ENCODE results near the gene COL5A1. TPM values are rescaled to one million over a fixed set of nuclear protein-coding genes. Genes with fewer than 3 reads are reported as not detected.
A peak's percentile ranks its signal among the peaks of the same experiment; 100 is the strongest.

COL5A1 gene
- total RNA-seq, 5 donors from 2014 or later (not counting 1 experiment from before 2014, with no cell fraction given): 0.18 to 2.3 (median 1.7) TPM

DNA sequence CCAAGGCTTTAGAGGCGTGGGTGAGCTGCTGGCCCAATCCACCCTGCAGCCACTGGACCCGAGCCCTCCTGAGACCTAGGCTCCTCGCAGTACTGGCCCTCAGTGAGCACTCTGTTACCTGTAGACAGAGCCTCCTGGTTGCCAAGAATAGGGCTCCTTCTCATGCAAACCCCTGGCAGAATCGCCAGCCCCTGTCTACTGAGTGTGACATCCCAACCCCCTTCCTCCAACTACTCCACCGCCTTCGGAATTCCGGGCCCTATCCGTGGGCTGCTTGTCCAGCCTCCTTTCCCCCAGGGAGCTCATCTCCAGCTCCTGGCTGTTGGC, 23.8 kb upstream of the COL5A1 start:
- H3K27me3 ChIP-seq (replicated peaks in 1 of 2; ENCODE audit: control insufficient read depth in 2 of 2, extremely low read depth in 1 of 2, insufficient read depth in 2 of 2, low read length in 1 of 2): peaks cover 0 to 31% of the 10 kb centered on the region in 2 experiments
- Mint-ChIP-seq H3K27ac (no peak overlapping the region), H3K36me3 (no peaks in the 10 kb centered on the region), H3K4me3 (no peak overlapping the region), H3K4me1 (no peaks in the 10 kb centered on the region), H3K9me3 (peaks cover 0 to 12% (median 5%) of the 10 kb centered on the region in 3 donors), H3K27me3 (peaks cover 0 to 15% of the 10 kb centered on the region in 2 donors)
- H3K4me3 ChIP-seq (ENCODE audit: control insufficient read depth in 1 of 2, extremely low read depth in 1 of 2, low read length in 1 of 2): no peak overlapping the region
- H3K9me3 ChIP-seq: no peaks in the 10 kb centered on the region
- WGBS (ENCODE audit: insufficient coverage): 87% methylated on average over 8 of the region's 8 CpGs
- ChIA-PET CTCF (no interaction called here), POLR2A (no interaction called here)
- DNase-seq: peak in 1 of 35 experiments; percentile 7
- H3K36me3 ChIP-seq (ENCODE audit: control insufficient read depth in 2 of 2, extremely low read depth in 1 of 2, insufficient read depth in 1 of 2, low read length in 1 of 2): no peaks in the 10 kb centered on the region
- ATAC-seq (replicated peaks in 1 of 4): no peak
- no peak overlapping the region for H3K27ac ChIP-seq (ENCODE audit: low read length)
- H3K4me1 ChIP-seq (ENCODE audit: control insufficient read depth in 1 of 2, extremely low read depth in 1 of 2, insufficient read depth in 2 of 2, low read length in 2 of 2): no peaks in the 10 kb centered on the region

DNA sequence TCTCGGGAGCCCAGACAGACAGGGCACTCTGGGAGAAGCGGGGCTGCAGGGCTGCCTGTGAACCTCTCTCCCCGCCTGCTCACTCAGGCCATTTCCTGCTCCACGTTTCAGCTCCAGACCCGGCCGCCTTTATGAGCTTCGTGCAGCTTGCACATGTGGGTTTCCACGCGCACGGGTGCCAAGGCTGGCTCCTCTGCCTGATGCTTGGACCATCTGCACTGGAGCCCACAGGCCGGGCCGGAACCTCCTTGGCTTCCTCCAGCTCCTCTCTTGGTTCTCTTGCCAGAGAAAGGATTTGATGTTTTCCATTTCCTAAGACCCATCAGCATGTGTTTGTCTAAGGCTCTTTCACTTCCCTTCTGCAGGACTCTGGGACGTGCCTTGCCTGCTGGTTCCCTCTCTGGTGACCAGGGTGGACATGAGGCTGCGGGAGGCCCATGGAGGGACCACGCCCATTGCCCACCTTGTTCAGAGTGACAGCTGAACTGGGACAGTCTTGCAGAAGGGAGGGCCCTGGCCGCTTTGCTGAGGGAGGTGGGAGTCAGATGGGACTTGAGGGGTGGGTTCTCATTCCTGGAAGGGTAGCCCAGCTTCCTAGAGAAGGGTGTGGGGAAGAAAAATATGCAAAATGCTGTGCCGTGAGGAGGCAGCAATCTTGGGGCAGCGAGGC, 23.3 kb upstream of the COL5A1 start:
- Mint-ChIP-seq H3K36me3 (no peaks in the 10 kb centered on the region), H3K27me3 (peaks cover 0 to 17% of the 10 kb centered on the region in 2 donors), H3K4me3 (no peak overlapping the region), H3K4me1 (no peaks in the 10 kb centered on the region), H3K27ac (no peak overlapping the region), H3K9me3 (peaks cover 0 to 7% (median 3%) of the 10 kb centered on the region in 3 donors)
- Histone ChIP-seq H3K27me3 (replicated peaks in 1 of 2; ENCODE audit: control insufficient read depth in 2 of 2, extremely low read depth in 1 of 2, insufficient read depth in 2 of 2, low read length in 1 of 2) (peaks cover 0 to 36% of the 10 kb centered on the region in 2 experiments), H3K4me1 (ENCODE audit: control insufficient read depth in 1 of 2, extremely low read depth in 1 of 2, insufficient read depth in 2 of 2, low read length in 2 of 2) (no peaks in the 10 kb centered on the region), H3K9me3 (no peaks in the 10 kb centered on the region), H3K36me3 (ENCODE audit: control insufficient read depth in 2 of 2, extremely low read depth in 1 of 2, insufficient read depth in 1 of 2, low read length in 1 of 2) (no peaks in the 10 kb centered on the region), H3K4me3 (ENCODE audit: control insufficient read depth in 1 of 2, extremely low read depth in 1 of 2, low read length in 1 of 2) (no peak overlapping the region), H3K27ac (ENCODE audit: low read length) (no peak overlapping the region)
- ChIA-PET CTCF (no interaction called here), POLR2A (no interaction called here)
- DNase-seq (peak in 1 of 35 experiments; percentile 11), ATAC-seq (replicated peaks in 1 of 4) (no peak)
- WGBS (ENCODE audit: insufficient coverage): 73% methylated on average over 17 of the region's 18 CpGs

DNA sequence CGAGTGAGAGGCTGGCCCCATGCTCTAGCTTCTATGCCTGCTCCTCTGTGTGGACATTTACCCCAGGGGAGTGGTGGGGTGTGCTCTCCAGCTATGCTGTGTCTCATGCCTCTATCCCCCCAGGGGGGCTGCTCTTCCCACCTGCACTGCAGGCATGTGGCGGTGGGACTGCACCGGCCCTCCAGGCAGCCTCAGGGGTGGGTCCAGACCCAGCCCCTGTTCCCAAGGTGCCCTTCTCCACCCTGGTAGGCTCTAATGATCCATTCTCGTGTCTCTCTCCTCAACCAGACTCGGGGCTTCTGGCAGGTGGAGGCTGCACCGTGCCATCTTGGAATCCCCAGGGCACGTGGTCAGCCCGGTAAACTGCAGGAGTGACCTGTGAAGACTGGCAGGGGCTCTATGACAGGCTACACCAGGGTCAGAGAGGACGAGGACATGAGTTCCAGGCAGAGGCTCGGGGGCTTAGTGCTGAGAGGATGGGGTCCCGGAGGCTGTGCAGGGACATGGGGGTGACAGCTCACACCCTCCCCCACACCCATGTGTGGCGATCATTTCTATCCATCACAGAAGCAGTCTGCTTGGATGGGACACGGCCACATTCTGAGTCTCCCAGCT, 22.7 kb upstream of the COL5A1 start:
- no peaks in the 10 kb centered on the region for H3K4me1 Mint-ChIP-seq
- H3K36me3 Mint-ChIP-seq: no peaks in the 10 kb centered on the region
- WGBS (ENCODE audit: insufficient coverage): 89% methylated on average over 6 of the region's 13 CpGs
- CTCF ChIA-PET: no interaction called here
- no peak for DNase-seq
- no peaks in the 10 kb centered on the region for H3K9me3 ChIP-seq
- peaks cover 0 to 4% (median 2%) of the 10 kb centered on the region in 3 donors for H3K9me3 Mint-ChIP-seq
- POLR2A ChIA-PET: no interaction called here
- no peak overlapping the region for H3K4me3 ChIP-seq (ENCODE audit: control insufficient read depth in 1 of 2, extremely low read depth in 1 of 2, low read length in 1 of 2)
- H3K27ac Mint-ChIP-seq: no peak overlapping the region
- no peak for ATAC-seq (replicated peaks in 1 of 4)
- H3K36me3 ChIP-seq (ENCODE audit: control insufficient read depth in 2 of 2, extremely low read depth in 1 of 2, insufficient read depth in 1 of 2, low read length in 1 of 2): no peaks in the 10 kb centered on the region
- peaks cover 0 to 17% of the 10 kb centered on the region in 2 donors for H3K27me3 Mint-ChIP-seq
- no peaks in the 10 kb centered on the region for H3K4me1 ChIP-seq (ENCODE audit: control insufficient read depth in 1 of 2, extremely low read depth in 1 of 2, insufficient read depth in 2 of 2, low read length in 2 of 2)
- H3K27ac ChIP-seq (ENCODE audit: low read length): no peak overlapping the region
- no peak overlapping the region for H3K4me3 Mint-ChIP-seq
- peaks cover 0 to 39% of the 10 kb centered on the region in 2 experiments for H3K27me3 ChIP-seq (replicated peaks in 1 of 2; ENCODE audit: control insufficient read depth in 2 of 2, extremely low read depth in 1 of 2, insufficient read depth in 2 of 2, low read length in 1 of 2)

GRCh38 chr9:134619448-134619982, 22.1 kb upstream of the COL5A1 start:
- no peaks in the 10 kb centered on the region for H3K36me3 Mint-ChIP-seq
- DNase-seq: no peak

DNA sequence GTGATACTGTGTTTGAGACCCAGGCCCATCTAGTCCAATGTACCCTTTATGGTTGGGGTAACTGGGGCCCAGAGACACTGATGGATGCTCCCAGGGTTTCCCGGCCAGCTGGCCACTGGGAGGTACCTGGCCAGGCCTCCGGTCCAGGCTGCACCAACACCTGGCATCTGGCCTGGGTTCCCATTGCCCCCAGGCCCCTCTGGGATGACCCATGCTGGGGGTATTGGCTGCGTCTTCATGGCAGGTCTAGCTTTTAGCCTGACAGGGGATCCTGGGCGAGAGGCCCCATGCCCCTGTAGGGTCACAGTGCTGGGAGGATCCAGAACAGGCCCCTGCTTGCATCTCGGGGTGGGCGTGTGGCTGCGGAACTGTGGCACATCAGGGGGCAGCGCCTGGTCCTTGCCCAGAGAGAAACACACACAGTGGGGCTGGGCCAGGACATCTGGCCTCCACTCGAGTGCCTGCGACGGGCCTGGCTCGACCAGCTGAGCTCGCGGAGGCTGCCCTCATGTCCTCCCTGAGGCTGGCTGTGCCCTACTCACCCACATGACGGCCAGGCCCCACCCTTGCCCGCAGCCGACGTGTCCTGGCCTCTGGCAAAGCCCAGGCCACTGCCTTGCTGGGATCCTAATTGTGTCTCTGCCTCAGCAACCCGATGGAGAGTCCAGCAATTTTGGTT, 21.5 kb upstream of the COL5A1 start:
- Mint-ChIP-seq H3K9me3 (no peaks in the 10 kb centered on the region), H3K27me3 (peaks cover 0 to 17% of the 10 kb centered on the region in 2 donors), H3K36me3 (no peaks in the 10 kb centered on the region), H3K27ac (no peak overlapping the region), H3K4me3 (no peak overlapping the region), H3K4me1 (no peaks in the 10 kb centered on the region)
- H3K27me3 ChIP-seq (replicated peaks in 1 of 2; ENCODE audit: control insufficient read depth in 2 of 2, extremely low read depth in 1 of 2, insufficient read depth in 2 of 2, low read length in 1 of 2): peaks cover 0 to 42% of the 10 kb centered on the region in 2 experiments
- ChIA-PET CTCF (no interaction called here), POLR2A (no interaction called here)
- DNase-seq: peak in 1 of 35 experiments; percentile 9
- no peaks in the 10 kb centered on the region for H3K36me3 ChIP-seq (ENCODE audit: control insufficient read depth in 2 of 2, extremely low read depth in 1 of 2, insufficient read depth in 1 of 2, low read length in 1 of 2)
- H3K9me3 ChIP-seq: no peaks in the 10 kb centered on the region
- no peak overlapping the region for H3K27ac ChIP-seq (ENCODE audit: low read length)
- no peaks in the 10 kb centered on the region for H3K4me1 ChIP-seq (ENCODE audit: control insufficient read depth in 1 of 2, extremely low read depth in 1 of 2, insufficient read depth in 2 of 2, low read length in 2 of 2)
- no peak overlapping the region for H3K4me3 ChIP-seq (ENCODE audit: control insufficient read depth in 1 of 2, extremely low read depth in 1 of 2, low read length in 1 of 2)
- WGBS (ENCODE audit: insufficient coverage): 79% methylated on average over 19 of the region's 19 CpGs
- ATAC-seq (replicated peaks in 1 of 4): no peak

More at GRCh38 chr9:134619448-134619982, 22.1 kb upstream of the COL5A1 start:
- Mint-ChIP-seq H3K27ac (no peak overlapping the region), H3K4me1 (no peaks in the 10 kb centered on the region), H3K27me3 (peaks cover 0 to 17% of the 10 kb centered on the region in 2 donors), H3K9me3 (no peaks in the 10 kb centered on the region), H3K4me3 (no peak overlapping the region)
- POLR2A ChIA-PET: no interaction called here
- WGBS (ENCODE audit: insufficient coverage): 49% methylated on average over 4 of the region's 7 CpGs
- peaks cover 0 to 39% of the 10 kb centered on the region in 2 experiments for H3K27me3 ChIP-seq (replicated peaks in 1 of 2; ENCODE audit: control insufficient read depth in 2 of 2, extremely low read depth in 1 of 2, insufficient read depth in 2 of 2, low read length in 1 of 2)
- H3K4me3 ChIP-seq (ENCODE audit: control insufficient read depth in 1 of 2, extremely low read depth in 1 of 2, low read length in 1 of 2): no peak overlapping the region
- CTCF ChIA-PET: no interaction called here
- H3K36me3 ChIP-seq (ENCODE audit: control insufficient read depth in 2 of 2, extremely low read depth in 1 of 2, insufficient read depth in 1 of 2, low read length in 1 of 2): no peaks in the 10 kb centered on the region
- H3K9me3 ChIP-seq: no peaks in the 10 kb centered on the region
- H3K27ac ChIP-seq (ENCODE audit: low read length): no peak overlapping the region
- no peak for ATAC-seq (replicated peaks in 1 of 4)
- H3K4me1 ChIP-seq (ENCODE audit: control insufficient read depth in 1 of 2, extremely low read depth in 1 of 2, insufficient read depth in 2 of 2, low read length in 2 of 2): no peaks in the 10 kb centered on the region

GRCh38 chr9:134620751-134621557, 20.6 kb upstream of the COL5A1 start:
- Histone ChIP-seq H3K27ac (ENCODE audit: low read length) (no peak overlapping the region), H3K27me3 (replicated peaks in 1 of 2; ENCODE audit: control insufficient read depth in 2 of 2, extremely low read depth in 1 of 2, insufficient read depth in 2 of 2, low read length in 1 of 2) (peaks cover 0 to 44% of the 10 kb centered on the region in 2 experiments), H3K36me3 (ENCODE audit: control insufficient read depth in 2 of 2, extremely low read depth in 1 of 2, insufficient read depth in 1 of 2, low read length in 1 of 2) (no peaks in the 10 kb centered on the region), H3K9me3 (no peaks in the 10 kb centered on the region), H3K4me3 (ENCODE audit: control insufficient read depth in 1 of 2, extremely low read depth in 1 of 2, low read length in 1 of 2) (no peak overlapping the region), H3K4me1 (ENCODE audit: control insufficient read depth in 1 of 2, extremely low read depth in 1 of 2, insufficient read depth in 2 of 2, low read length in 2 of 2) (no peaks in the 10 kb centered on the region)
- ATAC-seq (replicated peaks in 1 of 4): no peak
- WGBS (ENCODE audit: insufficient coverage): 79% methylated on average over 13 of the region's 21 CpGs
- no peak overlapping the region for H3K27ac Mint-ChIP-seq
- peak in 1 of 35 experiments; percentile 0 for DNase-seq
- CTCF ChIA-PET: no interaction called here
- no peak overlapping the region for H3K4me3 Mint-ChIP-seq
- no peaks in the 10 kb centered on the region for H3K4me1 Mint-ChIP-seq
- no peaks in the 10 kb centered on the region for H3K36me3 Mint-ChIP-seq
- H3K27me3 Mint-ChIP-seq: peaks cover 0 to 17% of the 10 kb centered on the region in 2 donors
- POLR2A ChIA-PET: no interaction called here
- no peaks in the 10 kb centered on the region for H3K9me3 Mint-ChIP-seq

Data from T-cell (primary cell).